PC-9 (cell line): ENCODE data around the gene TIRAP. TPM values are rescaled to one million over a fixed set of nuclear protein-coding genes. Genes with fewer than 3 reads are reported as not detected.
A peak's percentile ranks its signal among the peaks of the same experiment; 100 is the strongest.

Experiments used
- BruUV-seq: library from RNA; stranded (reverse); fragments of 400-500 nt; replicated peaks from 2 replicates; lab custom pipeline; 2021; lab: Mats Ljungman, UMichigan
- CTCF ChIA-PET: fragments of 300-600 bp; sonication (Branson Sonifier 250); formaldehyde crosslinking; loops from one replicate; lab custom pipeline; 2022; ENCODE audit warnings: antibody characterized with exemption; lab: Charles Lee
- POLR2A ChIA-PET: fragments of 300-600 bp; sonication (Branson Sonifier 250); formaldehyde crosslinking; loops from one replicate; lab custom pipeline; 2022; ENCODE audit warnings: antibody characterized with exemption; ENCODE audit not compliant: unreplicated experiment; lab: Charles Lee
- DNase-seq, 2 experiments: peaks; one replicate each; pipeline versions ENCODE4 v3.0.0 to v3.0.0-alpha.2; 2015 to 2022; ENCODE audit warnings: mixed read lengths in 1 of 2
- H2AFZ ChIP-seq: fragments of 200-600 bp; sonication (generic); 2 replicates; pipeline ENCODE4 v1.8.1; 2017; ENCODE audit warnings: antibody characterized with exemption
- H3F3A ChIP-seq: fragments of 200-600 bp; sonication (generic); 2 replicates; pipeline ENCODE4 v1.8.1; 2017; ENCODE audit warnings: antibody characterized with exemption, mild to moderate bottlenecking, low read depth; ENCODE audit not compliant: insufficient read depth
- H3K27ac ChIP-seq: fragments of 200-600 bp; sonication (generic); 2 replicates; pipeline ENCODE4 v1.6.1; 2016; ENCODE audit warnings: mixed run types
- H3K27me3 ChIP-seq: fragments of 200-600 bp; sonication (generic); 2 replicates; pipeline ENCODE4 v1.6.1; 2016; ENCODE audit warnings: low read depth, mixed run types; ENCODE audit not compliant: insufficient read depth
- H3K36me3 ChIP-seq: fragments of 200-600 bp; sonication (generic); 2 replicates; pipeline ENCODE4 v1.6.1; 2016; ENCODE audit warnings: low read depth, mixed run types
- H3K4me1 ChIP-seq: fragments of 200-600 bp; sonication (generic); replicated peaks from 2 replicates; pipeline ENCODE4 v1.6.1; 2016; ENCODE audit warnings: mixed run types; ENCODE audit not compliant: insufficient read depth
- H3K4me2 ChIP-seq: fragments of 200-600 bp; sonication (generic); 2 replicates; pipeline ENCODE4 v1.6.1; 2017; ENCODE audit warnings: mixed run types
- H3K4me3 ChIP-seq: fragments of 200-600 bp; sonication (generic); 2 replicates; pipeline ENCODE4 v1.6.1; 2016; ENCODE audit warnings: mixed run types
- H3K79me2 ChIP-seq: fragments of 200-600 bp; sonication (generic); 2 replicates; pipeline ENCODE4 v1.6.1; 2017; ENCODE audit warnings: low read depth, mixed run types
- H3K9me2 ChIP-seq: fragments of 200-600 bp; sonication (generic); 2 replicates; pipeline ENCODE4 v1.8.1; 2017; ENCODE audit warnings: mild to moderate bottlenecking; ENCODE audit not compliant: insufficient read depth
- H3K9me3 ChIP-seq: fragments of 200-600 bp; sonication (generic); 2 replicates; pipeline ENCODE4 v1.8.1; 2016; ENCODE audit warnings: low read depth; ENCODE audit not compliant: insufficient read depth
- H4K20me1 ChIP-seq: fragments of 200-600 bp; sonication (generic); 2 replicates; pipeline ENCODE4 v1.8.1; 2017; ENCODE audit not compliant: insufficient read depth
- CTCF ChIP-seq: fragments of 200-600 bp; sonication (generic); conservative IDR thresholded peaks from 2 replicates; pipeline ENCODE4 v1.6.1; 2017; ENCODE audit warnings: mixed run types, antibody characterized with exemption, mild to moderate bottlenecking, moderate library complexity
- EZH2 ChIP-seq: fragments of 200-600 bp; sonication (generic); IDR thresholded peaks from 2 replicates; pipeline ENCODE4 v1.8.0; 2017; ENCODE audit warnings: antibody characterized with exemption, low read depth
- intact Hi-C: fragments of 100-400 bp; cut with micrococcal nuclease; formaldehyde crosslinking; loops from one replicate; pipeline ENCODE4 v1.10.0; 2022; ENCODE audit not compliant: unreplicated experiment
- total RNA-seq: library from RNA; stranded (reverse); gene quantifications from 2 replicates; pipeline ENCODE4 v1.2.3, GENCODE V29; 2021

TIRAP gene
- total RNA-seq, 1 experiment from 2014 or later = 12.7 TPM

GRCh38 chr11:126297004-126297403 is 14.1 kb downstream of the TIRAP start:
- intact Hi-C loops = no loop called here
- no peak for DNase-seq
- no peaks in the 10 kb centered on the region for H3K9me3 ChIP-seq
- TF ChIP-seq CTCF (no peak), EZH2 (no peak)
- H3K27ac ChIP-seq = no peak overlapping the region
- ChIA-PET CTCF (no interaction called here), POLR2A (no interaction called here)
- no peaks in the 10 kb centered on the region for H4K20me1 ChIP-seq
- no peaks in the 10 kb centered on the region for H3K9me2 ChIP-seq
- no peaks in the 10 kb centered on the region for H3K27me3 ChIP-seq
- H3K79me2 ChIP-seq = no peaks in the 10 kb centered on the region
- no peaks in the 10 kb centered on the region for H3K36me3 ChIP-seq
- no TSS peak for BruUV-seq
- no peaks in the 10 kb centered on the region for H3K4me1 ChIP-seq
- H3K4me3 ChIP-seq = no peak overlapping the region
- no peak overlapping the region for H3K4me2 ChIP-seq
- H2AFZ ChIP-seq = no peak overlapping the region
- H3F3A ChIP-seq = no peaks in the 10 kb centered on the region

- H3K79me2 ChIP-seq = peaks cover 11% of the 10 kb centered on the region; the same call in 1 of the 2 replicates
- no peaks in the 10 kb centered on the region for H3K36me3 ChIP-seq
- H3F3A ChIP-seq = no peaks in the 10 kb centered on the region
- BruUV-seq = no TSS peak
- DNase-seq = peak; percentile 85 to 91
- peak within 1 kb of the TSS; percentile 88 for H3K4me3 ChIP-seq
- H3K9me2 ChIP-seq = no peaks in the 10 kb centered on the region
- peak within 1 kb of the TSS; percentile 96 for H2AFZ ChIP-seq
- intact Hi-C loops = loop anchor here (1.0 to 10.0 kb wide), 2 partner anchors 93 to 379 kb away; partner anchors contain the start of genes FAM118B and RPUSD4
- no peaks in the 10 kb centered on the region for H3K27me3 ChIP-seq
- CTCF ChIA-PET = interaction anchor here (0.7 to 1.0 kb wide), 3 partner anchors 36 to 177 kb away, joined by 3 to 4 read pairs (median 3); no protein-coding TSS in a partner anchor
- H4K20me1 ChIP-seq = no peaks in the 10 kb centered on the region
- TF ChIP-seq CTCF (no peak), EZH2 (no peak)
- H3K4me1 ChIP-seq = peaks cover 12% of the 10 kb centered on the region
- peak within 1 kb of the TSS; percentile 73 for H3K27ac ChIP-seq
- H3K9me3 ChIP-seq = no peaks in the 10 kb centered on the region
- POLR2A ChIA-PET = interaction anchor here (0.6 to 0.7 kb wide), 2 partner anchors 34 to 54 kb away, joined by 3 to 7 read pairs; no protein-coding TSS in a partner anchor
- peak within 1 kb of the TSS; percentile 88 for H3K4me2 ChIP-seq
Measured at GRCh38 chr11:126303623-126304456, 20.9 kb downstream of the TIRAP start, which contains the start of gene DCPS. Gene DCPS (plus strand): TSS chr11:126304060. CDS start chr11:126304081, 21 bp downstream.

- no peaks in the 10 kb centered on the region for H3K36me3 ChIP-seq
- TSS peak; percentile 27 for BruUV-seq
- H3K9me3 ChIP-seq = no peaks in the 10 kb centered on the region
- no peaks in the 10 kb centered on the region for H3K9me2 ChIP-seq
- no peak for DNase-seq
- H3K4me3 ChIP-seq = peak overlapping the region; percentile 88
- H3K27ac ChIP-seq = no peak overlapping the region
- peaks cover 11% of the 10 kb centered on the region; the same call in 1 of the 2 replicates for H3K79me2 ChIP-seq
- TF ChIP-seq CTCF (no peak), EZH2 (no peak)
- H3K4me2 ChIP-seq = peak overlapping the region; percentile 88
- no peaks in the 10 kb centered on the region for H4K20me1 ChIP-seq
- no peaks in the 10 kb centered on the region for H3F3A ChIP-seq
- intact Hi-C loops = loop anchor here (1.0 to 10.0 kb wide), 3 partner anchors 93 to 768 kb away; partner anchors contain the start of genes FAM118B and RPUSD4
- H3K4me1 ChIP-seq = peaks cover 12% of the 10 kb centered on the region
- POLR2A ChIA-PET = interaction anchor here (0.6 kb wide), 1 partner anchor 35 kb away, joined by 7 read pairs; no protein-coding TSS in a partner anchor
- CTCF ChIA-PET = interaction anchor here (0.7 to 1.0 kb wide), 2 partner anchors 35 to 79 kb away, joined by 3 to 4 read pairs; no protein-coding TSS in a partner anchor
- peak overlapping the region; percentile 96 for H2AFZ ChIP-seq
- H3K27me3 ChIP-seq = no peaks in the 10 kb centered on the region
Measured at GRCh38 chr11:126304457-126305075, 21.7 kb downstream of the TIRAP start.
